Stimulated activated CD4-positive, alpha-beta T cell treated with anti-CD3 and anti-CD28 coated beads, Interleukin-4, amount 100 ng/mL, for 1 hour (primary cell): ENCODE data around the gene RCAN2.

ENCODE experiments used
- DNase-seq: peaks from one replicate; pipeline ENCODE4 v3.0.0-alpha.2; 2020

The RCAN2 gene

GRCh38 chr6:46491628-46492547, 639 bp upstream of the RCAN2 start:
- peak; percentile 3 for DNase-seq

- DNase-seq = no peak
Measured at GRCh38 chr6:46490425-46491200, 636 bp downstream of the RCAN2 start.

GRCh38 chr6:46486181-46486580, 5.1 kb downstream of the RCAN2 start:
- DNase-seq = no peak

GRCh38 chr6:46484081-46484820, 7.0 kb downstream of the RCAN2 start:
- DNase-seq = no peak

DNA sequence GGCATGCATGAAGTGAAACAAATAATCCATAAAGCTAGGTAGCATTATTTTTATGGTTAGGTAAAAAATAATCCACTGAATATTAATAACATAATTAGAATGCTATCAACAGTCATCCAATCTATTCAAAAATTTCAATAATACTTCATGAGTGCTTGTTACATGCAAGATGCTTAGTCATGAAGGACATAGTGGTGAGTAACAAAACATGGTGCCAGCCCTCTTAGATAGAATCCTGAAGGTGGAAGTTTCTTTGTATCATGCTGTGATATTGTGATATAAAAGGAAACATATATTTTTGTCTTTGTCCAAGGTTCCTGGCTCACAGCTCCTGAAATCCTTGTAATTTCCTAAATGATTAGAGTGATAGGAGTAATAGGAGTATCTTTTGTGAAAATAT, 14.9 kb downstream of the RCAN2 start:
- DNase-seq = no peak

DNA sequence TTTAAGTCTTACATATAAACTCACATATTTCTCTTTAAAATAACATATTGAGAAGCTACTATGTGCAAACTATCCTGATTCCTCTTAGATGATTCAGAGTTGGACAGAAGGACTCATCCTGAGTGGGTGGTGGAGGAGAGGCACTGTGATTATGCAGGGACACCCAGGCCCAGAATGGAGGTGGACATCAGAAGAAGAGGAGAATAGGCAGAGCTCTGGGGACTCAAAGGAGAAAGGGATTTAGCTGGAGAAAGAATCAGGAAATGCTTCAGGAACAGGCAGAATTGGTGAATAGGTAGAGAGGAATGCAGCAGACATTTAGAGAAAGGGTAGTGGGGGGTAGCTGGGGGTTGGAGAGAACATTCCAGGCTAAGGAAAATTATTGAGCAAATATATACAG, 17.4 kb downstream of the RCAN2 start:
- no peak for DNase-seq

DNA sequence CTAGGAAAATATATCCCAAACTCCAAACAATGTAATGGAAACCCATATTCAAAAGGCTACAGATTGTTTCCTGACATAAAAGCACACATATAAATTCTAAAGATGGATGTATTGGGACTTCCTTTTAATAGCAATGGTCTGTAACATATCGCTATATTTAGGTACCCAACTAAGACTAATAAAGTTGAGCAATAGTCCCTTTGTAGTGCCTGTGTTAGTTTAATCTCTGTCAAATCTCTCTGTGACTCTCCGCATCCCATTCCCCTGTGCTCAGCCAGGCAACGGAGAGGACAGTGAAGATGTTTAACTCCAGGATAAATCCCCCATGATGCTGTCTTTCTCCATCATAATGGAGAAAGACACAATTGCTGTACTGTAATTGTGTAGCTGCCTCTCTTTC, 19.0 kb downstream of the RCAN2 start:
- no peak for DNase-seq

DNA sequence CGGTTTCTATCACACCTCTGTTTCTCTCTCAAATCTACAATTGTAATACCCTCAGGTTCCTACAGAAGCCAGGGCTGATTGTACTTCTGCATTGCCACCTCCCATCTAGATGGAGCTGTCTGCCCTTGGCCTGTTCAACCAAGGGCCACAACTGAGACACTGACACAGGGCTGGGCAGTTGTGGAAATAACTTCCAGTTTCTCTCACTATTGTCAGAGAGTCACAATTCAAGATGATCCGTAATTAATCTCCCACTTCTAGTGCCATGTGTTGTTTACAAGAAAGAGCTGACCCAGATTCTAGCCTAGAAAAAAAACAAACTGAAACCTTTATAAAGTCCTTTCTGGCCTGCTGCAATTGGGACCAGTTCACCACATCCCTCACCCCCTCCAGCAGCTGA, 22.2 kb downstream of the RCAN2 start:
- no peak for DNase-seq

DNA sequence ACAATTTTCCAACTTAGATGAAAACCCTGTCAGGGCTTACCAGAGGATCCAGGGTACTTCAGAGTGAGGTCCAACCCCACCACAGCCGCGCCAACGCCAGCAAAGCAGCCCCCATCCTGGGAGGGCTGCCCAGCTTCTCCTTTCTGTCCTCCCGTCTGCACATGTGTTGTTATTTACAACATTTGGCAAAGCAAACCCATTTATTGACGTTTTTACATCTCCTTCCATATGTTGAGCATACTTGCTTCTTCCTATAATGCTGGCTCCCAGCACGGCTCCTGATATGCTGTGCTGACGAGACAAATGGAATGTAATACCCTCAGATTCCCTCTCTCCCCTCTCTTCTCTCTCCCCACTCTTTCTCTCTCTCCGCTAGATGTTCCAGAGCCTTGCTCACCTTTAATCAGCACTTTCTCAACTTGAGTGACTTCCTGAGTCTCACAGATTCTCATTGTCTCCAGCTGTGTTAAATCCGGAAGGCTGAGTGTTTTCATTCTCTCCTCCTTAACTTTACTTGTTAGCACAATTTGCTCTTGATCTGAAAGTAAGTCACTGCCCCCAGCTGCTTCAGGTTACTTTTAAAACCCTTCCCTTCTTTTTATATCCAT, 22.7 kb downstream of the RCAN2 start:
- no peak for DNase-seq

GRCh38 chr6:46466570-46466969, 24.7 kb downstream of the RCAN2 start:
- no peak for DNase-seq

DNA sequence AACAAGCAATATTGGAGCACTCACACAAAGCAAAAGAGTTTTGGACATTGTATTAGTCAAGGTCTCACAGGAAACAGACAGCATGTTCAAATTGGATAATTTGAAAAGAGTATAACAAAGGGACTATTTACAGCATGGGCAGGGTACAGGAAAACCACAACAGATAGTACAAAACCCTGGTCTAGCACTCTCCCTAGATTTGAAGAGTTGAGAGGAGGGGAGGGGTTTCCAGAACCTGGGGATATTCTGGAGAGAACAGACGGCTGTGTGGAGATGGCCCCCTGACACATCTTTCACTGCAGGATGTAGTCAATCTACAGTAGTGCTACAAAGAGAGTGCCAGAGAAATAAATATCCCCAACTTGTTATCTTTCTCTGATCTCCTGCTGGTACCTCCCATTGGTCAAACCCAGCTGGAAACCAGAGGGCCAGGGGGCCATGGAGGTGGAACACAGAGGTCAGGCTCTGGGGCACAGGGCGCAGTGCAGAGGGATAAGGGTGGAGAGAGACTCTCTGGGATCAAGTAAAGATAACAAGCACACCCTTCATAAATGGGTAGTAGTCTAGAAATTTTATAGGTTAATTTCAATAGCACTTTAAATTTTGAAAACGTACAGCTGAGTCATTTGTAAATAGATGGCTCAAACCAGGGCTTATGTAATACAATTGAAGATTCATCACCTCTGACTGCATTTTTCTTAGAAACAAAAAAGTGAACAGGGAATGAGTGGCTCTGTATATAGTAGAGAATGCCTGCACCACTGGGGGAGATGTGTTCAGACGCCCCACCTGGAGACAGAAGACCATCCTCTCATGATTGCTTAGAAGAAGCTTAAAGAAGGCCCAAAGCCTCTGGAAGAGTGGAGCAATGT, 25.7 kb downstream of the RCAN2 start:
- no peak for DNase-seq

DNA sequence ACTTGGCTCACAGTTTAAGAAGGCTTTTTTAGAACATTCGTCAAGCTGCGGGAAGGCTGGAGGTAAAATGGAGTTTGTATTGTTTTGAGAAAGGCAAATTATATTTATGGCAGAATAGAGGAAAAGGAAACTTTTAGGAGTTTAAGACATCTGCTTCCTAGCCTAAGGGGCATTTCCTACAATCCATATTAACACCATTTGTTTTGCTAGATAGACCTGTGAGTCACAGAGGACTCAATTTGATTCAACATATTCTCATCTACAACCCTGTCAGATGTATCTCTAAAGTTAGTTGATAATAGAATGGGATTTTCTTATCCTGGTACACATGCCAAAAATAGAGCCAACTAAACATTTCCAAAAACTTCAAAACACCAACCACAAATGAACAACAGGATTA, 35.0 kb downstream of the RCAN2 start:
- DNase-seq = no peak

DNA sequence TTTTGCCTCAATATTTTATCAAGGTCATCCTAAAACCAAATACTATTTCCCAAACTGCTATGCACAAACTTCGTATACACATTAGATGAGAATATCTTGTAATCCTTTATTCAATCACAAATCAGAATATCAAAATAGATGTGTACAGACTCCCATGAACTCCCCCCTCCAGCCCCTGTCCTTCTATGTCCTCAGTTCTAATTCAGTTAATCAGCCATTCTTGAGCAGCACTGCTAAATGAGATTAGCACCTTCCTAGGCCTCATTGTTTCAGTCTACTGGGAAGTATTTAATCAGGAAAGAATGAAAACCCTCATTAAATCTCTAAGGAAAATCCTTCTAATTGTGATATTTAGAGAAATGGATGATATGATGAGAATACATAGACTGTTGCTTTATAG, 36.6 kb downstream of the RCAN2 start:
- no peak for DNase-seq

DNA sequence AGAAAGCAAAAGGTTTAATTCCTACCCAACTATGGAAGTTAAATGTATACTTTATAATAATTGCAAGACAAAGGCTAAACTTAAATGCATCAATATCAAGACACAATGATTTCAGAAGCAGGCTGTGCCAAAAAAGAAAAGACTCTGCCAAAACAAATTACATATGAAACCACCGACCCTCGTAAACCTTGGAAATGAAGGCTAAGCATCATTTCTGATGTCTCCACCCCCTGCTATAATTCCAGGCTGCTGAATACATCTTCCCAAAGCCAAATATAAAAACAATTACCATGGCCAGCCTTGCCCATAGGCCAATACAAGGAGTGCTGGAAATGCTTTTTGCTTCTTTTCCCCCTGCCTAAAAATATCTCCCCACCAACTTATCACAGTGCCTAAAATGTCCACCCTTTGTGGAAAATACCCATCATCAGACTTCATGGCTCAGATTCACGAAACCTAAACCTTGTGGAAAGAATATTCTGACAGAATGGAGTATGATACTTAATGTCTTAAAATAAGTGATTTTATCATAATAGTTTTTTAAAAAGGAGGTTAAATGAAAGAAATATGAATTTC, 37.4 kb downstream of the RCAN2 start:
- no peak for DNase-seq

DNA sequence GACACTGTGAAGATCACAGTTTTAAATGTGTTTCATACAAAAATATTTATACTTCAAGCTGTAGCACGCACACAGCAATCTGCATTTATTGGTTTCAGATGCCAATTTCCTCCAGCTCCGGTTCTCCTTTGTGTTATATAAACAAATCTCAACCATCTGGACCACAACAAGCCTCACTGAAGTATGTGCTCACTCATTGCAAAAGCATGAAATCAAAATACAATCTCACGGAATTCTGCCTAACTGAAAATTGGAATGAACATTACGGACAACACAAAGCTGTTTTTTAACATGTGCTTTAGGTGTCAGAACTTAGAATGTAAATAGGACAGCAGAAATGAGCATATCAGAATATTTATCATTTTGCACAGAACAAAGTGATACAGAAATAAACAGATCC, 38.0 kb downstream of the RCAN2 start:
- no peak for DNase-seq

DNA sequence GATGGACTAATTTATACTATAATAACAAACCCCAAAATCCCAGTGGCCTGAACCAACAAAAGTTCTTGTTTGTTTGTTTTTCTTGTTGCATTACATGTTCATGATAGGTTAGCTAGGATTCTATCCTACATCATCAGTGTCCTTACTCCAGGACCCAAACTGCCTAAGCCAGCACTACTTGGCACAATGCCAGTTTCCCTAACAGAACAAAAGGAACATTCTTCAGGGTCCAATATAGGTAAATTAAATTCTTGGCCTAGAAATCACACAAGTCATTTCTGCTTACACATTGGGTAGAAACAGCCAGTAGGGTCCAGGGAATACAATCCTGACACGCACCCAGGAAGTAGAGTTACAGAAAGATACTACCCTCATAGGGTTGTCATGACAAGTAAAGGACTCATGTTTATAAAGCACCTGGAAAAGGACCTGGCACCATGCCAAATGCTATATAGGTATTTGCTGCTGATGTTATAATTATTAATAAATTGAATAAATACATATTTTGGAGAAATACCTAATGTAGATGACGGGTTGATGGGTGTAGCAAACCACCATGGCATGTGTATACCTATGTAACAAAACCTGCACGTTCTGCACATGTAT, 38.8 kb downstream of the RCAN2 start:
- DNase-seq = no peak

- no peak for DNase-seq
Measured at GRCh38 chr6:46451343-46451742, 39.9 kb downstream of the RCAN2 start.

DNA sequence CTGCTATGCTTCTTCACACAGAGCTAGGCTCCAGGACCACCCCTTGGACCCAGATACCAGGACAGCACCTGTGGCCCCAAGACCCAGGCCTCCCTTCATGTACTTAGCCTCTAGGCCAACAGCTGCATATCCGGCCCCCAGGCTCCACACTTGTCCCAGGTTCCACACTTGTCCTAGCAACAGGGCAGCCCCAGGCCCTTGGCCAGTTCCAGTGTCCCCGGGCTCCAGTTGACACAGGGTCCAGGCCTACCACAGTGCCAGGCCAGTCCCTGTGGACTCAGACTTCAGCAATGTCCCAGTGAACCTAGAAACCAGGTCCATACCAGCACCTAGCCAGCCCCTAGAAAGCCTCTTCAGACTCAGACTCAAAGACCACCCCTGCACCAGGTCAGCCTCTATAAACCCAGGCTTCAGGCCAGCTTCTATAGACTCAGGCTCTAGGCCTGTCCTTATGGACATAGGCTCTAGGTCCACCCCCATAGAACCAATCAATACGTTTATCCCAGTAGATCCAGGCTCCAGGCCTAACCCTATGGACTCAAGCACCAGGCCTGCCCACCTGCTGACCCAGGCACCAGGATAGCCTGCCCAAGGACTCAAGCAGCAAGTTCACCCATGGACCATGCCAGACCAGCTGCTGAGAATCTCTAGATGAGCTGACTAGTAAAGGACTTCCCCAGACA, 46.3 kb downstream of the RCAN2 start:
- no peak for DNase-seq

DNA sequence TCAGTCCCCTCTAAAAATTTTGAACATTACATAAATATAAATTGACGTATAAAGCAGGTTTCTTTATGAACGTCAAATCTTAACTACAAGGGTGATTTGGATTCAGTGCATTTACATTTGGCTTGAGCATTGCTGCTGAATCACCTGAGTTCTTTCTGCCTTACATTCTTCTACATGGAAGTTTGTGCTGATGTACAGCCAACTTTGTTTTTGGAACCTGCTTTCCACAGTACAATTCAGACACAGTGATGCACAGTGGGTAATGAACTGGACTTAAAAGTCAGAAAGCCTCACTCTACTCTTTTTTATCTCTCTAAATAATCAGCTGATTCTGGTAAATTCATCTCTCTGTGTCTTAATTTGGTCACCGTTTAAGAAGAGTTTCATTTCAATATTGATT, 47.6 kb downstream of the RCAN2 start:
- no peak for DNase-seq

DNA sequence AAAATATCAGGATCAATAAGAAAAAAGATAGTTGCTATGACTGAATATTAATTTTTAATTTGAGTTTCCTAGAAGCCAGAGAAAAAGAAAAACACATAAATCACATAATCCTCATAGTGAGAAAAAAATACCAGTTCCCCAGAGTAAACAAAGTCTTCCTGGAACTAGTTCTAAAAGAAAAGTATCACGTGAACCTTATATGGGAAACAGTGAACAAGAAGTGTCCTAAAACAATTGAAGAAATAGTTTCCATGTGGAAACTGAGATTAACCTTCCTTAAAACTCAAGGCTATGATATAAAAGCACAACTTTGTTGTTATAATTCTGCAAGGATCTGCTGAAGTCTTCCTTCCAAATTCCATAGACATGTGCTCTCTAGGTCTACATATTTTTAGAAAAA, 50.6 kb downstream of the RCAN2 start:
- DNase-seq = no peak

DNA sequence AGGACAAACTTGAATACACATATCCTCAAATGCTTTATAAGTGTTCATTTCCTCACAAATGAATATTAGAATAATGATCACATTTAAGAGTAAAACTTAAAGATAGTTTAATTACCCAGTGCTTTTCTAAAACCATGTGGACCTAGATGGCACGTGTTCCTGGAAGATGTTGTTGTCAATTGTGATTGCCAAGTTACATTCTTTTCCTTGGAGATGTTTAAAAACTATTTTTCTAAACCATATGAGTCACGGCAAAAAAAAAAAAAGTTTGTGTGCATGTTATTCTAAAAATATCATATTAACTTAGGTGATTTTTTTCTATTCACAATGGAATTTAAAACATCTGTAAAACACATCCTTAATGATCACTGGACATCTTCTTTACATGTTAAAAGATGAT, 51.1 kb downstream of the RCAN2 start:
- no peak for DNase-seq
